ENCODE results near the gene BABAM2.

- no peak for TF ChIP-seq CTCF (IDR thresholded peaks at IDR 0.05; ENCODE audit: poor library complexity)
- TF ChIP-seq EZH2phosphoT487 (IDR thresholded peaks at IDR 0.05; ENCODE audit: low read depth, severe bottlenecking, unreplicated experiment) = no peak
- no peak for TF ChIP-seq EZH2 (IDR thresholded peaks at IDR 0.05; ENCODE audit: borderline replicate concordance)
Observed at GRCh38 chr2:27854229-27854862, 36.2 kb upstream of the BABAM2 start.

Measured in hepatocyte (in vitro differentiated cells).